HEK293 (cell line): ENCODE measurements around the gene TRPM6.

Experiments
- CTCF ChIA-PET: fragments of 350-600 bp; formaldehyde crosslinking; extraction: SDS; loops from one replicate; lab custom pipeline; 2021; ENCODE audit warnings: antibody characterized with exemption; lab: Yijun Ruan, JAX
- POLR2A ChIA-PET: fragments of 300-600 bp; formaldehyde crosslinking; extraction: SDS; loops from one replicate; lab custom pipeline; 2020; ENCODE audit warnings: antibody characterized with exemption, inconsistent platforms; lab: Yijun Ruan, JAX
- H3K27ac ChIP-seq: fragments of 200-500 bp; sonication (Bioruptor generic); 2 replicates; pipeline ENCODE4 v1.5.1; 2014; ENCODE audit warnings: low read depth, low read length, control low read depth, inconsistent platforms; ENCODE audit errors: extremely low read depth
- H3K36me3 ChIP-seq, 2 experiments: fragments of 200-500 bp in 1 of 2; sonication (Bioruptor generic) in 1 of 2; 1 replicate in 1 of 2; 2 replicates in 1 of 2; pipeline ENCODE4 v1.5.1; 2014 to 2017; ENCODE audit warnings: inconsistent platforms in 2 of 2, low read length in 2 of 2; ENCODE audit not compliant: control insufficient read depth in 2 of 2, insufficient read depth in 1 of 2
- H3K4me1 ChIP-seq: fragments of 200-500 bp; sonication (Bioruptor generic); 2 replicates; pipeline ENCODE4 v1.5.1; 2014; ENCODE audit warnings: mild to moderate bottlenecking, low read length, inconsistent platforms; ENCODE audit not compliant: control insufficient read depth, insufficient read depth
- H3K4me3 ChIP-seq: 2 replicates; pipeline ENCODE4 v1.5.1; 2011; ENCODE audit warnings: low read depth, mild to moderate bottlenecking, control low read depth, low read length, moderate library complexity
- H3K9me3 ChIP-seq: fragments of 200-500 bp; sonication (Bioruptor generic); 2 replicates; pipeline ENCODE4 v1.5.1; 2014; ENCODE audit warnings: low read depth, low read length, inconsistent platforms; ENCODE audit not compliant: control insufficient read depth, insufficient read depth
- BCL11A ChIP-seq: fragments of 450-650 bp; formaldehyde crosslinking; IDR thresholded peaks from 2 replicates; pipeline ENCODE4 v1.5.1; 2016; ENCODE audit warnings: low read depth, missing biosample characterization, missing genetic modification characterization
- MZF1 ChIP-seq: fragments of 450-650 bp; formaldehyde crosslinking; IDR thresholded peaks from 2 replicates; pipeline ENCODE4 v1.5.1; 2017; ENCODE audit warnings: missing biosample characterization, missing genetic modification characterization, borderline replicate concordance
- PRDM1 ChIP-seq: fragments of 450-650 bp; formaldehyde crosslinking; IDR thresholded peaks from 2 replicates; pipeline ENCODE4; 2016; ENCODE audit warnings: missing biosample characterization, missing genetic modification characterization
- PRDM10 ChIP-seq: fragments of 450-650 bp; formaldehyde crosslinking; IDR thresholded peaks from 2 replicates; pipeline ENCODE4 v1.5.1; 2016; ENCODE audit warnings: missing biosample characterization, missing genetic modification characterization
- PRDM2 ChIP-seq: fragments of 450-650 bp; formaldehyde crosslinking; IDR thresholded peaks from 2 replicates; pipeline ENCODE4 v1.5.1; 2016; ENCODE audit warnings: missing biosample characterization, missing genetic modification characterization, borderline replicate concordance
- ZIC2 ChIP-seq: fragments of 450-650 bp; formaldehyde crosslinking; IDR thresholded peaks from 2 replicates; pipeline ENCODE4 v1.5.1; 2016; ENCODE audit warnings: missing biosample characterization, missing genetic modification characterization
- ZNF133 ChIP-seq: fragments of 450-650 bp; formaldehyde crosslinking; IDR thresholded peaks from 2 replicates; pipeline ENCODE4 v1.5.1; 2016; ENCODE audit warnings: missing biosample characterization, missing genetic modification characterization
- ZNF155 ChIP-seq: fragments of 450-650 bp; formaldehyde crosslinking; IDR thresholded peaks from 2 replicates; pipeline ENCODE4 v1.5.1; 2016; ENCODE audit warnings: missing biosample characterization, missing genetic modification characterization
- ZNF169 ChIP-seq: fragments of 450-650 bp; formaldehyde crosslinking; IDR thresholded peaks from 2 replicates; pipeline ENCODE4 v1.5.1; 2016; ENCODE audit warnings: missing biosample characterization, missing genetic modification characterization
- ZNF175 ChIP-seq: fragments of 450-650 bp; formaldehyde crosslinking; IDR thresholded peaks from 2 replicates; pipeline ENCODE4 v1.5.1; 2016; ENCODE audit warnings: missing biosample characterization, missing genetic modification characterization
- ZNF184 ChIP-seq: fragments of 450-650 bp; IDR thresholded peaks from 2 replicates; pipeline ENCODE4 v1.5.1; 2018; ENCODE audit warnings: missing biosample characterization, mild to moderate bottlenecking, missing genetic modification characterization
- ZNF202 ChIP-seq: fragments of 450-650 bp; formaldehyde crosslinking; IDR thresholded peaks from 2 replicates; pipeline ENCODE4 v1.5.1; 2016; ENCODE audit warnings: missing biosample characterization, missing genetic modification characterization, borderline replicate concordance
- ZNF214 ChIP-seq: fragments of 450-650 bp; formaldehyde crosslinking; IDR thresholded peaks from 2 replicates; pipeline ENCODE4 v1.5.1; 2017; ENCODE audit warnings: missing biosample characterization, mild to moderate bottlenecking, missing genetic modification characterization, borderline replicate concordance
- ZNF335 ChIP-seq: fragments of 450-650 bp; formaldehyde crosslinking; conservative IDR thresholded peaks from 2 replicates; pipeline ENCODE4 v1.5.1; 2016; ENCODE audit warnings: missing biosample characterization, missing genetic modification characterization
- ZNF404 ChIP-seq: fragments of 450-650 bp; formaldehyde crosslinking; IDR thresholded peaks from 2 replicates; pipeline ENCODE4 v1.5.1; 2017; ENCODE audit warnings: missing biosample characterization, missing genetic modification characterization
- ZNF488 ChIP-seq: fragments of 450-650 bp; formaldehyde crosslinking; IDR thresholded peaks from 2 replicates; pipeline ENCODE4 v1.5.1; 2016; ENCODE audit warnings: missing biosample characterization, missing genetic modification characterization
- ZNF514 ChIP-seq: fragments of 450-650 bp; formaldehyde crosslinking; IDR thresholded peaks from 2 replicates; pipeline ENCODE4 v1.5.1; 2016; ENCODE audit warnings: missing biosample characterization, missing genetic modification characterization
- ZNF639 ChIP-seq: fragments of 450-650 bp; formaldehyde crosslinking; IDR thresholded peaks from 2 replicates; pipeline ENCODE4 v1.5.1; 2016; ENCODE audit warnings: missing biosample characterization, missing genetic modification characterization
- ZNF658 ChIP-seq: fragments of 450-650 bp; formaldehyde crosslinking; IDR thresholded peaks from 2 replicates; pipeline ENCODE4; 2016; ENCODE audit warnings: missing biosample characterization, missing genetic modification characterization
- ZNF707 ChIP-seq: fragments of 450-650 bp; formaldehyde crosslinking; IDR thresholded peaks from 2 replicates; pipeline ENCODE4 v1.5.1; 2016; ENCODE audit warnings: missing biosample characterization, missing genetic modification characterization
- ZNF747 ChIP-seq: fragments of 450-650 bp; formaldehyde crosslinking; IDR thresholded peaks from 2 replicates; pipeline ENCODE4 v1.5.1; 2016; ENCODE audit warnings: missing biosample characterization, missing genetic modification characterization
- ZNF785 ChIP-seq: fragments of 450-650 bp; formaldehyde crosslinking; IDR thresholded peaks from 2 replicates; pipeline ENCODE4 v1.5.1; 2016; ENCODE audit warnings: missing biosample characterization, missing genetic modification characterization
- ZNF837 ChIP-seq: fragments of 450-650 bp; formaldehyde crosslinking; IDR thresholded peaks from 2 replicates; pipeline ENCODE4 v1.5.1; 2016; ENCODE audit warnings: missing biosample characterization, missing genetic modification characterization

TRPM6 gene

GRCh38 chr9:74848153-74848525 is 39.6 kb downstream of the TRPM6 start:
- Histone ChIP-seq H3K36me3 (no peaks in the 10 kb centered on the region), H3K9me3 (no peaks in the 10 kb centered on the region), H3K27ac (no peak overlapping the region), H3K4me1 (no peaks in the 10 kb centered on the region), H3K4me3 (no peak overlapping the region)
- TF ChIP-seq ZNF514 (tag by site-specific recombination) (no peak), PRDM2 (no peak), ZNF202 (tag by site-specific recombination) (no peak), ZNF837 (tag by site-specific recombination) (no peak), ZNF169 (tag by site-specific recombination) (no peak)
- ChIA-PET POLR2A (no interaction called here), CTCF (interaction anchor here (0.6 kb wide), 1 partner anchor 103 kb away, joined by 3 read pairs; no protein-coding TSS in a partner anchor)

- TF ChIP-seq ZNF707 (tag by site-specific recombination) (no peak), ZNF175 (no peak), PRDM10 (tag by site-specific recombination) (no peak), ZNF335 (no peak), ZNF133 (tag by site-specific recombination) (no peak), ZNF747 (tag by site-specific recombination) (no peak), ZNF658 (tag by site-specific recombination) (no peak), ZNF404 (tag by site-specific recombination) (no peak), BCL11A (tag by site-specific recombination) (no peak), ZNF639 (tag by site-specific recombination) (no peak), ZNF214 (tag by site-specific recombination) (no peak), ZNF155 (tag by site-specific recombination) (no peak), ZNF785 (tag by site-specific recombination) (no peak), MZF1 (tag by site-specific recombination) (no peak), PRDM1 (tag by site-specific recombination) (no peak), ZNF488 (no peak), ZIC2 (tag by site-specific recombination) (no peak), ZNF184 (no peak)
- POLR2A ChIA-PET = no interaction called here
- H3K27ac ChIP-seq = no peak overlapping the region
- no peaks in the 10 kb centered on the region for H3K36me3 ChIP-seq
- no peak overlapping the region for H3K4me3 ChIP-seq
- H3K4me1 ChIP-seq = no peaks in the 10 kb centered on the region
- CTCF ChIA-PET = no interaction called here
- H3K9me3 ChIP-seq = no peaks in the 10 kb centered on the region
Measured at GRCh38 chr9:74847478-74848152, 40.1 kb downstream of the TRPM6 start.
